Caco-2 (cell line): ENCODE data around the gene HYKK. TPM values are rescaled to one million over a fixed set of nuclear protein-coding genes. Genes with fewer than 3 reads are reported as not detected.

Source experiments
- BruUV-seq: library from RNA; stranded (reverse); fragments of 400-500 nt; replicated peaks from 2 replicates; lab custom pipeline; 2021; lab: Mats Ljungman, UMichigan
- CTCF ChIA-PET: fragments of 300-600 bp; sonication (Branson Sonifier 250); formaldehyde crosslinking; loops from one replicate; lab custom pipeline; 2022; ENCODE audit warnings: antibody characterized with exemption; lab: Charles Lee
- POLR2A ChIA-PET: fragments of 300-600 bp; sonication (Branson Sonifier 250); formaldehyde crosslinking; loops from one replicate; lab custom pipeline; 2022; ENCODE audit warnings: antibody characterized with exemption; lab: Charles Lee
- DNase-seq, 2 experiments: peaks; one replicate each; pipeline versions ENCODE4 v3.0.0 to v3.0.0-alpha.2; 2020 to 2022
- H3K27me3 ChIP-seq: replicated peaks from 2 replicates; pipeline ENCODE4 v1.6.0; 2011; ENCODE audit warnings: low read length; ENCODE audit not compliant: control insufficient read depth, insufficient read depth
- H3K36me3 ChIP-seq: 2 replicates; pipeline ENCODE4 v1.5.1; 2011; ENCODE audit warnings: low read length; ENCODE audit not compliant: control insufficient read depth, insufficient read depth
- H3K4me1 ChIP-seq: fragments of 250-450 bp; sonication (Bioruptor Pico); 2 replicates; pipeline ENCODE4 v1.5.1; 2020; ENCODE audit warnings: mild to moderate bottlenecking
- H3K4me3 ChIP-seq: 2 replicates; pipeline ENCODE4 v1.5.1; 2011; ENCODE audit warnings: low read depth, mild to moderate bottlenecking, control low read depth, low read length
- H3K9me3 ChIP-seq: fragments of 250-450 bp; sonication (Bioruptor Pico); 2 replicates; pipeline ENCODE4 v1.5.1; 2020; ENCODE audit warnings: mild to moderate bottlenecking, moderate library complexity
- H3K27ac Mint-ChIP-seq: one replicate; pipeline ENCODE4 v1.8.0; 2022; ENCODE audit warnings: mixed read lengths; ENCODE audit not compliant: unreplicated experiment
- H3K27me3 Mint-ChIP-seq: one replicate; pipeline ENCODE4 v1.8.0; 2022; ENCODE audit warnings: mixed read lengths; ENCODE audit not compliant: insufficient read depth, unreplicated experiment
- H3K36me3 Mint-ChIP-seq: one replicate; pipeline ENCODE4 v1.8.0; 2022; ENCODE audit warnings: mild to moderate bottlenecking, mixed read lengths; ENCODE audit not compliant: insufficient read depth, unreplicated experiment
- H3K4me1 Mint-ChIP-seq: one replicate; pipeline ENCODE4 v1.8.0; 2022; ENCODE audit warnings: low read depth, mixed read lengths; ENCODE audit not compliant: unreplicated experiment
- H3K4me3 Mint-ChIP-seq: one replicate; pipeline ENCODE4 v1.8.0; 2022; ENCODE audit warnings: mild to moderate bottlenecking, moderate library complexity, mixed read lengths; ENCODE audit not compliant: unreplicated experiment
- H3K9me3 Mint-ChIP-seq: one replicate; pipeline ENCODE4 v1.8.0; 2022; ENCODE audit warnings: mixed read lengths; ENCODE audit not compliant: unreplicated experiment
- intact Hi-C: fragments of 100-400 bp; cut with micrococcal nuclease; formaldehyde crosslinking; loops from one replicate; pipeline ENCODE4 v1.10.0; 2022; ENCODE audit not compliant: unreplicated experiment
- total RNA-seq: library from RNA; stranded (reverse); gene quantifications from 2 replicates; pipeline ENCODE4 v1.2.3, GENCODE V29; 2022
- TF ChIP-seq, protein P1 (sequence below), 2 experiments: fragments of 200-600 bp in 1 of 2; IDR thresholded peaks; 1 replicate in 1 of 2; 2 replicates in 1 of 2; pipeline versions ENCODE4 v1.5.1 to v1.8.0; 2011 to 2022; ENCODE audit warnings: antibody characterized with exemption in 1 of 2, control low read depth in 1 of 2, inconsistent platforms in 1 of 2, low read depth in 1 of 2, low read length in 1 of 2, mild to moderate bottlenecking in 1 of 2, moderate library complexity in 1 of 2; ENCODE audit not compliant: insufficient read depth in 1 of 2, severe bottlenecking in 1 of 2, unreplicated experiment in 1 of 2

HYKK gene
- total RNA-seq, 1 experiment from 2014 or later, result 6.5 TPM

- Histone ChIP-seq H3K27me3 (no peaks in the 10 kb centered on the region), H3K36me3 (peaks cover 1% of the 10 kb centered on the region), H3K4me3 (no peak overlapping the region), H3K4me1 (no peaks in the 10 kb centered on the region), H3K9me3 (no peaks in the 10 kb centered on the region)
- Mint-ChIP-seq H3K36me3 (peaks cover 34% of the 10 kb centered on the region), H3K4me3 (no peak overlapping the region), H3K27ac (no peak overlapping the region), H3K9me3 (no peaks in the 10 kb centered on the region), H3K27me3 (no peaks in the 10 kb centered on the region), H3K4me1 (no peaks in the 10 kb centered on the region)
- no TSS peak for BruUV-seq
- TF ChIP-seq, protein P1, sequence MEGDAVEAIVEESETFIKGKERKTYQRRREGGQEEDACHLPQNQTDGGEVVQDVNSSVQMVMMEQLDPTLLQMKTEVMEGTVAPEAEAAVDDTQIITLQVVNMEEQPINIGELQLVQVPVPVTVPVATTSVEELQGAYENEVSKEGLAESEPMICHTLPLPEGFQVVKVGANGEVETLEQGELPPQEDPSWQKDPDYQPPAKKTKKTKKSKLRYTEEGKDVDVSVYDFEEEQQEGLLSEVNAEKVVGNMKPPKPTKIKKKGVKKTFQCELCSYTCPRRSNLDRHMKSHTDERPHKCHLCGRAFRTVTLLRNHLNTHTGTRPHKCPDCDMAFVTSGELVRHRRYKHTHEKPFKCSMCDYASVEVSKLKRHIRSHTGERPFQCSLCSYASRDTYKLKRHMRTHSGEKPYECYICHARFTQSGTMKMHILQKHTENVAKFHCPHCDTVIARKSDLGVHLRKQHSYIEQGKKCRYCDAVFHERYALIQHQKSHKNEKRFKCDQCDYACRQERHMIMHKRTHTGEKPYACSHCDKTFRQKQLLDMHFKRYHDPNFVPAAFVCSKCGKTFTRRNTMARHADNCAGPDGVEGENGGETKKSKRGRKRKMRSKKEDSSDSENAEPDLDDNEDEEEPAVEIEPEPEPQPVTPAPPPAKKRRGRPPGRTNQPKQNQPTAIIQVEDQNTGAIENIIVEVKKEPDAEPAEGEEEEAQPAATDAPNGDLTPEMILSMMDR (IDR thresholded peaks at IDR 0.05; ENCODE audit: insufficient read depth in 1 of 2, low read depth in 1 of 2, low read length in 1 of 2, severe bottlenecking in 1 of 2, unreplicated experiment in 1 of 2), result no peak
- no peak for DNase-seq
- ChIA-PET POLR2A (no interaction called here), CTCF (interaction anchor here (1.2 kb wide), 1 partner anchor 162 kb away, joined by 3 read pairs; the partner anchor contains the start of gene SKIC8)
- intact Hi-C loops, result no loop called here
Observed at GRCh38 chr15:78461171-78461888, 46.0 kb upstream of the HYKK start.

DNA sequence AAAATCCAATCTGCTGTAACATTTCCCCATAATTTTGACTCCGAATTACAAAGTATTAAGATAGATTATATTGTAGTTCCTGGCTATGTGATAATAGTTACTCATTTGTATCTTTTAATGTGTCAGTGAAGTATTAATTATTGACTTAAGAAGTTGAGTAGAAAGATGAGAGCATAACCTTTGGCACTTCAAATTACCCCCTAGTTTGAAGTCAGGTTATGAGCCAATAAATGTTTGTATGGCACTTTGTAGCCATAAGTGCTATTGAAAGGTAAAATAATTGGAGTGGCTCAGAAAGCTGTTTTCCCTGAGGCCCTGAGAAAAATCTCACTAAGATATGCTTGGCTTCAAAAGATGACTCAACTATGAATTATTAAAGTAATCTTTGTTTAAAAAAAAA is 38.3 kb upstream of the HYKK start:
- POLR2A ChIA-PET, result no interaction called here
- DNase-seq, result no peak

DNA sequence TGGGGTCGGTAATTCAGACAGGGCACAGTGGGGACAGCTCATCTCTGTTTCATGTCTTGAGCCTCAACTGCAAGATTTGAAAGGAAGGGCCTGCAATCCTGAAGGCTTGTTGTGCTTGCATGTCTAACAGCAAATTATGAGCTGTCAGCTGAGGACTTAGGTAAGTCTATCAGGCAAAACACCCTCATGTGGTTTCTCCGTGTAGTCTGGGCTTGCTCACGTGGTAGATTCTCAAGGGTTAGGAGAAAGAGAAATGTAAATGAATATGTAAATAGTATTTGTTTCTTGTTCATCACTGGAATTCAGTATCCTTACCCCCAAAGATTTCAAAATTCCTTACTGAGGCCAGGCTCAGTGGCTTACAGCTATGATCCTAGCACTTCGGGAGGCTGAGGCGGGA is 30.1 kb upstream of the HYKK start:
- no peak overlapping the region for H3K27ac Mint-ChIP-seq
- H3K4me3 Mint-ChIP-seq, result no peak overlapping the region
- DNase-seq, result no peak
- no peaks in the 10 kb centered on the region for H3K9me3 Mint-ChIP-seq
- no TSS peak for BruUV-seq
- Histone ChIP-seq H3K4me1 (no peaks in the 10 kb centered on the region), H3K9me3 (no peaks in the 10 kb centered on the region), H3K27me3 (no peaks in the 10 kb centered on the region), H3K4me3 (no peak overlapping the region), H3K36me3 (no peaks in the 10 kb centered on the region; the same call in 1 of the 2 replicates)
- TF ChIP-seq, protein P1 (IDR thresholded peaks at IDR 0.05; ENCODE audit: insufficient read depth in 1 of 2, low read depth in 1 of 2, low read length in 1 of 2, severe bottlenecking in 1 of 2, unreplicated experiment in 1 of 2), result no peak
- H3K27me3 Mint-ChIP-seq, result no peaks in the 10 kb centered on the region
- CTCF ChIA-PET, result no interaction called here
- intact Hi-C loops, result no loop called here
- H3K4me1 Mint-ChIP-seq, result no peaks in the 10 kb centered on the region
- POLR2A ChIA-PET, result no interaction called here
- H3K36me3 Mint-ChIP-seq, result peaks cover 52% of the 10 kb centered on the region

More for the DNA sequence above, 38.3 kb upstream of the HYKK start:
- BruUV-seq, result no TSS peak
- intact Hi-C loops, result no loop called here
- Mint-ChIP-seq H3K36me3 (peaks cover 69% of the 10 kb centered on the region), H3K27ac (no peak overlapping the region), H3K4me1 (no peaks in the 10 kb centered on the region), H3K9me3 (no peaks in the 10 kb centered on the region), H3K4me3 (no peak overlapping the region), H3K27me3 (no peaks in the 10 kb centered on the region)
- Histone ChIP-seq H3K4me3 (no peak overlapping the region), H3K4me1 (no peaks in the 10 kb centered on the region), H3K36me3 (peaks cover 4% of the 10 kb centered on the region), H3K9me3 (no peaks in the 10 kb centered on the region), H3K27me3 (no peaks in the 10 kb centered on the region)
- TF ChIP-seq, protein P1 (IDR thresholded peaks at IDR 0.05; ENCODE audit: insufficient read depth in 1 of 2, low read depth in 1 of 2, low read length in 1 of 2, severe bottlenecking in 1 of 2, unreplicated experiment in 1 of 2), result no peak
- CTCF ChIA-PET, result no interaction called here
